GM12874 (cell line): ENCODE measurements around the gene VPS36.

Experiments used
- CTCF ChIP-seq: IDR thresholded peaks from 2 replicates; pipeline ENCODE4 v1.5.1; 2011; ENCODE audit warnings: low read depth, mild to moderate bottlenecking, control low read depth, low read length, moderate library complexity; ENCODE audit not compliant: insufficient read depth

VPS36 gene

GRCh38 chr13:52432456-52432855 lies 18.0 kb downstream of the VPS36 start:
- no peak for TF ChIP-seq CTCF

GRCh38 chr13:52428295-52428694 lies 22.1 kb downstream of the VPS36 start:
- no peak for TF ChIP-seq CTCF

- TF ChIP-seq CTCF = no peak
These were observed 29.2 kb downstream of the VPS36 start for GRCh38 chr13:52421216-52421615.

- no peak for TF ChIP-seq CTCF
These were observed 31.4 kb downstream of the VPS36 start for GRCh38 chr13:52419080-52419479.

- TF ChIP-seq CTCF = no peak
These were observed 35.5 kb downstream of the VPS36 start for GRCh38 chr13:52414963-52415362.

- no peak for TF ChIP-seq CTCF
These were observed 36.4 kb downstream of the VPS36 start for GRCh38 chr13:52414051-52414450.

- no peak for TF ChIP-seq CTCF
These were observed 38.3 kb downstream of the VPS36 start for GRCh38 chr13:52412128-52412527.

GRCh38 chr13:52411629-52412028 lies 38.8 kb downstream of the VPS36 start:
- no peak for TF ChIP-seq CTCF
